ENCODE measurements around the gene TRAF5.

DNA sequence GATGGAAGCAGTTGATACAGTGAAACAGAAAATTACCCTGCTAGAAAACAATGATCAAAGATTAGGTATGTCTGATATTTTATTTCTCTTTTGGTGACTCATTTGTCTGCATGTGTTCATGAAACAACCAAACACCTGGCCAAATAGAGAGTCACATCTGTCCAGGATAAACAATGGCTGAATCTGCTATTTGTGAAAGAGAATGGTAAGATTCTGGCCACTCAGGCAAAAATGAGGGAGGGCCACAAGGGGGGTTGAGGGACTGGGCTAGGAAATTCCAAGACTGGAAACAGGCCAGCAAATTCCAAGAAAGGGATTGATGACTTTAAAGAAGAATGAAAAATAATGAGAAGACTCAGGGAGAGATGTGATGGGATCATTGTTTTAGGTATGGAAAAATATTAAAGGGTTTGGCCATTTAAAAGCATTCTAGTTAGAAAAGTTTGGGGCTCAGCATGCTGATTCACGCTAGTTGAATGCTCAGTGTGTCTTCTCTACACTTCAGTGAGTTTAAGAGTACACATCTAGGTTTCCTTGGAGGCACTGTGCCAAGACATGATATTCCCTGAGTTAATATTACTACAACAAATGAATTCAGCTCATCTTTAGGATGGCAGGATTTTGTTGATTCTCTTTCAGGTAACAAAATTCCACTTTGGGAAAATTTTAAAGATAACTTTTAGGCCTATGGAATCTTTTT, 44.9 kb downstream of the TRAF5 start:
- TF ChIP-seq TAF1 (IDR thresholded peaks at IDR 0.05; ENCODE audit: borderline replicate concordance, low read depth, low read length) (no peak), POLR2AphosphoS5 (IDR thresholded peaks at IDR 0.05; ENCODE audit: low read depth, low read length) (no peak), POLR2A (IDR thresholded peaks at IDR 0.05; ENCODE audit: low read depth, low read length) (no peak)

All from GM12892 (cell line).